Dermis blood vessel endothelial cell (primary cell): ENCODE data around the gene AFAP1L1. TPM values are rescaled to one million over a fixed set of nuclear protein-coding genes. Genes with fewer than 3 reads are reported as not detected.
A peak's percentile ranks its signal among the peaks of the same experiment; 100 is the strongest.
"Not testable (repeated sequence)": the region's sequence is repeated elsewhere in the genome, so short reads cannot be mapped to it uniquely, and the experiment has no call there.

ENCODE experiments used
- DNase-seq: peaks from one replicate; pipeline ENCODE4 v3.0.0; 2010
- total RNA-seq: library from RNA; depleted of rRNA; stranded (reverse); fragments of >200 nt; gene quantifications from 2 replicates; pipeline ENCODE4 v1.2.3, GENCODE V29; 2014

Gene AFAP1L1
- total RNA-seq, 1 donor from 2014 or later, result 234 TPM

GRCh38 chr5:149376104-149376503 lies 104.4 kb downstream of the AFAP1L1 start:
- no peak for DNase-seq

- DNase-seq, result no peak
These were observed 105.2 kb downstream of the AFAP1L1 start for GRCh38 chr5:149376711-149377447.

- DNase-seq, result no peak
These were observed 106.7 kb downstream of the AFAP1L1 start for GRCh38 chr5:149378241-149378820.

- no peak for DNase-seq
These were observed 107.6 kb downstream of the AFAP1L1 start, which contains the start of gene IL17B for GRCh38 chr5:149379177-149379761. IL17B (minus strand) TSS chr5:149379292; CDS start chr5:149379225, 67 bp downstream.

GRCh38 chr5:149379818-149380374 lies 108.2 kb downstream of the AFAP1L1 start:
- DNase-seq, result no peak

GRCh38 chr5:149380466-149381121 lies 108.9 kb downstream of the AFAP1L1 start:
- DNase-seq, result no peak

GRCh38 chr5:149381261-149381985 lies 109.8 kb downstream of the AFAP1L1 start:
- no peak for DNase-seq

GRCh38 chr5:149381986-149382338 lies 110.3 kb downstream of the AFAP1L1 start:
- DNase-seq, result peak; percentile 84

GRCh38 chr5:149382517-149383220 lies 111.0 kb downstream of the AFAP1L1 start:
- no peak for DNase-seq

GRCh38 chr5:149383399-149383798 lies 111.7 kb downstream of the AFAP1L1 start:
- DNase-seq, result no peak

- DNase-seq, result no peak
These were observed 114.5 kb downstream of the AFAP1L1 start for GRCh38 chr5:149386166-149386565.

- DNase-seq, result peak; percentile 17
These were observed 115.5 kb downstream of the AFAP1L1 start for GRCh38 chr5:149387081-149387631.

GRCh38 chr5:149387982-149388381 lies 116.3 kb downstream of the AFAP1L1 start:
- no peak for DNase-seq

- DNase-seq, result peak; percentile 43
These were observed 117.0 kb downstream of the AFAP1L1 start for GRCh38 chr5:149388498-149389190.

- DNase-seq, result no peak
These were observed 118.2 kb downstream of the AFAP1L1 start for GRCh38 chr5:149389552-149390495.

GRCh38 chr5:149391076-149391475 lies 119.4 kb downstream of the AFAP1L1 start:
- not testable (repeated sequence) for DNase-seq
